CD4-positive, alpha-beta T cell treated with Interleukin-6 at 100 ng/mL for 8 hours (primary cell): ENCODE data around the gene CIZ1.
"Not testable (repeated sequence)": the region's sequence is repeated elsewhere in the genome, so short reads cannot be mapped to it uniquely, and the experiment has no call there.

ENCODE experiments used
- DNase-seq: peaks from one replicate; pipeline ENCODE4 v3.0.0-alpha.2; 2020; ENCODE audit warnings: mixed read lengths, low spot score

CIZ1 gene

DNA sequence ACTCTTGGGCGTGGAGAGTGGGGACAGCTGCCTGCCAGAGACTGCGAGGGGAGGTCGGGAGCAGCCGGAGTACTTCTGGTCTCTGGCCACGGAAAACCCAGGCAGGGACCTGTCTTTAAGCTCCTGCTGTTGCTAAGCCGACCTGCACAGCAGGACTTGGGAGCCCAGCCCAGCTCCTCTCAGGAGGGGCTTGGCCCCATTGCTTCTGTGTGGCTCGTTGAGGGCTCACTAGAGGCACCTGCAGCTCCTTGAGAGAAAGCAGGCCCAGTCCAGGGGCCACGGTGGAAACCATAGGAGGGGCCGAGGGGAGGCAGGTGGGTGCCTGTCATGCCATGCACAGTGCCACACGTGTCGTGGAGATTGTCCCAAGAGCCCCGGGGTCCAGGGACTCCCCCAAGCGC is 45.4 kb downstream of the CIZ1 start:
- no peak for DNase-seq

DNA sequence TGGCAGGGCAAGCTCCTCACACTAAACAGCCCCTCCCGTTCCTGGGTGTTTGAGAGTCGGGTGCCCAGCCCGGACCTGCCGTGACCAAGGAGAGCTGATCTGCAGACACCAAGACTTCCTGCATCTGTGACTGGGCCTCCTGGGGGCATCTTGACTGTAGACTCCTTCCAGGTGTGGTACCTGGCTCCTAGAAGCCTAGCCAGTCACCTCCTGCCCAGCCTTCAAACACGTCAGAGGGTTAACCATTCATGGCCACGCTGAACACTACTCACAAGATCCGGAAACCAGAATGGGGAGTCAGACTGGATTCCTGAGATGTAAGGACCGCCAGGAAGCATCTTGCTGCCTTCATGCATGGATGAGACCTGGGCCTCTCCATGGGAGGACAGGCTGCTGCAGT is 45.8 kb downstream of the CIZ1 start:
- no peak for DNase-seq

DNA sequence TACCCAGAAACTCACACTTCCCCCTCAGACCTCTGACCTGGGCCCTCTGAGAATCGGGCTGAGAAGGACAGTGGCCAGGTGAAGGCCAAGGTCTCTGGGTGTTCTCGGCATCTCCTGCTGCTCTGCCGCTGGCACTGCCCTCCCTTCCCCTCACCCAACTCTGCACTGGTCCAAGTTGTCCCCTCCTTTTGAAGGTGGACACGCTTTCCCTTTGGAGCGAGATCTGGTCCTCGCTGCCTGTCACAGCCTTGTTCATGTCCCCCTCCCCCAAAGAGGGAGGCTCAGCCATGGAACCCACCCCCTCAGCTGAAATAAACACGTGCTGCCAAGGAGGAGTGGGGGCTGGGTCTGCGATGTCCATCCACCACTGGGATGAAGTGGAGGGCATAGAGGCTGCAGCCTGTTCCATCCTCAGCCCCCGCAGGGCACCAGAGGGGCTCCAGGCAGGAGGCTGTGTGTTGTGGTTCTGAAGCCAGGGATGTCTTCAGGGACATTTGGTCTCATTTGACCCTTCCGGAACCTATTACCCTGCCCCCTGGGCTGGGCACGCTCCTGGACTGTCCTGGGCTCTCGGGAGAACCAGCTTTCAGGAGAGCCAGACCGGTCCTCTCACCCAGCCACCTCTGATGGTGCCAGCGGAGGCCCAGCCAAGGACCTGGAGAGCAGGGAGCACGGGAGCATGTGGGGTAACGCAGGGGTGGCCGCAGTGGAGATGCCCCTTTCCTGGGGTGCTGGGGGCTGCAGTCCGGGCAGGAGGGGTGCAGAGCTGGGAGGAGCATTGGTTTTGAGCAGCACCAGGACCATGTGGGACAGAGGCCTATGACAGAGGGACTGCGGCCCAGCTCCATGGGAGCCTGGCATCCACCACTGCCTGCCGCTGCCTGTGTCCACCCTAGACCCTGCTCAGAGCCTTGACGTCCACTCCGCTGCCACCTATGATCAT is 46.9 kb downstream of the CIZ1 start:
- DNase-seq = no peak

DNA sequence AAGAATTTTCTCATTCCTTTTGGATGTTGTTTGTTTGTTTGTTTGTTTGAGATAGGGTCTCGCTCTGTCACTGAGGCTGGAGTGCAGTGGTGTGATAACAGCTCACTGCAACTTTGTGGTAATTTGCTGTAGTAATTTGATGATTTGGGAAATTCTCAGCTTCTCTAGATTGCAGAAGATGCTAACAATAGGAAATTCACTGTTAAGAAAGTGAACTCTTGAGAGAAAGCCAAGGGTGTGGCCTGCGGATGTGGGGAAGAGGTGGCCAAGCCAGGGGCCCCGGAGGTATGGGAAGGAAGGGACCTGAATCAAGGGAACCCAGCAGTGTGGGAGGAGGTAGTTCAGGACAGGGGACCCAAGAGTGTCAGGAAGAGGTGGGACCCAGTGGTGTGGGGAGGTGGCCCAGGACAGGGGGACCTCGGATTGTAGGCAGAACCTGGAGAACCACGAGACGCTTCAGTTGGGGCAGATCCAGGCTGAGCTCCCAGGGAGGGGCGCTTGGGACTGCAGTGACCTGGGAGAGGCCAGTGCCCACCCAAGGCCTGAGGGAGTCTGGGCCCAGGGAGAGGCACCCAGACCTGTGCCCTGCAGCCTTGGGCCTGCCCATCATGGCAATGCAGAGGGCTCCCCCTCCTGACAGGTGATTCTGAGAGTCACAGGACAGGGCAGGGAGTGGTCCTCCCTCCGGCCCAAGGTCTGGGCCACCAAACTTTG is 47.7 kb downstream of the CIZ1 start:
- DNase-seq = no peak

DNA sequence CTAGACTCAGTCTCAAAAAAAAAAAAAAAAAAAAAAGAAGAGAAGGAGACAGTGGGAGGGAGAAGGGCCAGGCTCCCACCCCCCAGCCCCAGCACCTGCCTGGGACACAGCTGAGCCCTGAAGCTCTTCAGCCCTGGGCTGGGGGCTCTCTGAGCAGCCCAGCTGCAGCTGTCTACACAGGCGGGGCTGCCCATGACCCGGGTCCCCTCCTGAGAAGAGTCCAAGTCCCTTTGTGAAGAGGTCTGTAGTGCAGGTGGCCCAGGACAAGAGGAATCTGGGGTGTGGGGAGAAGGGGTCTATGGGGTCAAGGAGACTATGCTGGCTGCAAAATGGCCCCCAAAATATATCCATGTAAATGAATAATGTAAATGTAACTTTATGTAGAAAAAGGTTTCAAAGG is 48.8 kb downstream of the CIZ1 start:
- no peak for DNase-seq

DNA sequence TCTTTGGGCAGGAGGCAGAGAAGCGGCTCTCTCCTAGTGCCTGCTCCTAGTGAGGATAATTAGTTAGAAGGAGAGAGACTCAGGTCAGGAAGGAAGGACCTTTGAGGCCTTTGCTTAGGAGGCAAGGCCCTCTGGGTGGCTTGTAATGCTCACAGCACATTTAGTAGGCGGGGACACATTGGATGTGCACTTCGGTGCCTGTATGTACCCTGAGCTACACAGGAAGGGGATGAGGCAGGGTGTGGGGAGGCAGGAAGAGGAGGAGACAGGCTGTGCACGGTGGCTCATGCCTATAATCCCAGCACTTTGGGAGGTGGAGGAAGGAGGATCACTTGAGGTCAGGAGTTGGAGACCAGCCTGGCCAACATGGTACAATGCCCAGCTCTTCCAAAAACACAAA is 49.3 kb downstream of the CIZ1 start:
- DNase-seq = peak; percentile 37

DNA sequence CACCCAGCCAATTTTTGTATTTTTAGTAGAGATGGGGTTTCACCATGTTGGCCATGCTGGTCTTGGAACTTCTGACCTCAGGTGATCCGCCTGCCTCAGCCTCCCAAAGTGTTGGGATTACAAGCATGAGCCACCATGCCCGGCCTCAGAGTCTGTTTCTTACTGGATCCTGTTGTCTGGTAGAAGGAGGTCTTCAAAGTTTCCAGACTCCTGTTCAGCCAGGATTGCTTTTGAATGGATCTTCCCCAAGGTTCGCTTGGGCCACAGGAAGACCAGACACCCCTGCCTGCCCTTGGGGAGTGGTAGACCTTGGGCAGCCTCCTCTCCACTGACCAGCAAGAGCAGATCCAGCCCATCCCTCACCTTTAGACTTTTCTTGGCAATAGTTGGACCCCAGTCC is 49.8 kb downstream of the CIZ1 start:
- no peak for DNase-seq

DNA sequence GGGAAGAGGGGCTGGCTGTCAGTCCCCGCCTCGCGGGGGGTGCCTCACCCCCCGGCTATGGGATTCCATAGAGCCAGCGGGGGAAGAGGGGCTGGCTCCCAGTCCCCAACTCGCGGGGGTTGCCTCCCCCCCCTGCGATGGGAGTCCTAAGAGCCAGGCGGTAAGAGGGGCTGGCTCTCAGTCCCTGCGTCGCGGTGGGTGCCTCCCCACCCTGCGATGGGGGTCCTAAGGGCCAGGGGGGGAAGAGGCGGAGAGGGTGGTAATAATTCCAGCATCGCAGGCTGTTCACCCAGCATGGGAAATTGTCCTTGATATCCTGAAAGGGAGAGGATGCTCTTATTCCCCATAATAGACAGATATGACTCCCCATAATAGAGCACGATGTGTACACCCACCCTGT is 51.8 kb downstream of the CIZ1 start:
- no peak for DNase-seq

DNA sequence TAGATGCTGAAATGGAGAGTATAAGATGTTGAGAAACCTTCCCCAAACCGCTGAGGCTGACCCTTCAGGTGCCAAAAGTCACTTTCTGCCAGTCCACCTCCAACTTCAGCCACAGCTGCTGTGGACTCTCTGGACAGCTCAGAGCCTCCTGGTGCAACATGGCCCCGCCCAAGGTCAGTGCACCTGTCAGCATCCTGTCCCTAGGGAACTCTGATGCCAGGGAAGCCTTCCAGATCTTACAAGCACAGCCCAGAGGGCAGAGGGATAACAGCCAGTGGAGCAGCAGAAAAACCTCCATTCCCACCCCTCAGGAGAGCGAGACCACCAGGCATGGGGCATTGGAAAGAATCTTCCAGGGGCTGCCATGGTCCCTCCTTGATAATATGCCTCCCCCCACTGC is 53.4 kb downstream of the CIZ1 start:
- DNase-seq = no peak

DNA sequence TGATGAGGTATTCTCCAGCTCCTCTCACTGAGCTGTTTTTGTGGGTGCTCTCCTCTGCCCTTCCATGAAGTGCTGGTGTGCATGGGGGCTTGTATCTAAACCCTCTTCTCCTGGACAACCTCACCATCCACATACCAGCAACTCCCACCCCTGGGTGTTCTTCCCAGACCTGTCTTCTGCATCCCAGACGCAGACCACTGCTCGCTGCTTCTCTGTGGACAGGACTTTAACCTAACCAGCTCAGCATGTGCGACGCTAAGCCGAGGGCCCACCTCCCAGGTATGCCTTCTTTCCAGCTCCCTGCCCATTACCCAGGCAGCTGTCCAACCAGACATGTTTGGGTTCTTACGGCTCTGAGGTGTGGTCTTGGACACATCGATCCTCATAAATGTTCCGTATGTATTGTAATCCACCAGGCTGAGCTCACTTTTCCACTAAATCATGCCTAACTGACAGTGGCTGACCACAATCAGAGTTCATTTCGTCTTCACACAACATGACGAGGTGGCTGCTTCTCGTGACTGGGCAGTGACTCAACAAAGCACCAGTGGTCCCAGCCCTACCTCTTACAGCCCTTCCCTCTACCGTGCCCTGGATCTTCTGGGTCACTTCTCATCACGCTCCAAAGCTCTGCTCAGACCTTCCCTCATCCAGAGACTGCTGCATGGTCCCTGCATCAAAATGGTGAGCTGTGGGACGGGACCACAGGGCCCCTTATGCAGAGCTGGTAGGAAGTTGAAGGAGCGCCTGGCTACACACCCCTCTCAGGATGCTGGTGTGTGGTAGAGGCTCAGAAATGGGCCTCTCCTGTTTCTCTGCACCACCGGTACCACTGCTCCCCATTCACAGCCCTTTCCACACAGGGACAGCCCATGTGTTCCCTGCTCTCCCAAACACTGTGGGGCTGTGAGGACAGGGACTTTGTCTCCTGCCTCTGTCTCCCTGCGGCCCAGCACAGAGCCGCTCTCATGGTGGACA is 54.3 kb downstream of the CIZ1 start:
- DNase-seq = no peak

DNA sequence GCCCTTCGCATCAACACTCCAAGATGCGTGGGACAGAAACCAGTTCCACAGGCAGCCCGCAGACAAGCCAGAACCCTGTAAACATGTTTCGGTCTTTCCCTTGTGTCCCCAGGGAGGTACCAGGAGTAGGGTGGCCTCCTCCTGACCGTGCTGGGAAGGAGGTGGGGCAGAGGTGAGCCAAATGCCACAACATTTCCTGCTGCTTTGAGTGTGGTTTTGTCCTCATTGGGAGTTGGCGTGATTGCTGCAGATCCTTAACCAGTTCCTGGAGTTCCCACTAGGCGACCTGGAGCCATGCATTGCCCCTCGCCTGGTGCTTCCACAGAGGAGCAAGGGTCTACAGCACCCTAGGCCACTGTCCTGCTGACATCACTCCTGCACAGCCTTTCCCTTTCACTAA is 55.8 kb downstream of the CIZ1 start:
- not testable (repeated sequence) for DNase-seq

DNA sequence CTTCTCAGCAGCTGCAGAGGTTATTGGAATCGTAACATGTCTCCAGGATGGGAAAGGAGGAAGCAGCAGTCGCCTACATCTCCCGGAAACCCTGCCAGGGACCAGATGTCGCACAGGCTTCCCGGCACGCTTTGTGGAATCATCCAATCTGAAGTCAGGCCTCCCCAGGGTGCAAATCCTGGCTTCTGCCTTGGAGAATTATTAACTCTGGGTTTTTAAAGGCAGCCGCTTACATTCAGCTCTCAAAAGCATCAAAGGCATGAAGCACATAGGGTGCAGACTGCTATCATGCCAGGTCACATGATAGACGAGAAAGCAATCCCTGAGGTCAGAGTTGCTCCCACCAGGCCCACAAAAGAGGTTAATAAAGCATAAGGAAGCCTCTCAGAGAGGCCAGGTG is 59.2 kb downstream of the CIZ1 start:
- not testable (repeated sequence) for DNase-seq

DNA sequence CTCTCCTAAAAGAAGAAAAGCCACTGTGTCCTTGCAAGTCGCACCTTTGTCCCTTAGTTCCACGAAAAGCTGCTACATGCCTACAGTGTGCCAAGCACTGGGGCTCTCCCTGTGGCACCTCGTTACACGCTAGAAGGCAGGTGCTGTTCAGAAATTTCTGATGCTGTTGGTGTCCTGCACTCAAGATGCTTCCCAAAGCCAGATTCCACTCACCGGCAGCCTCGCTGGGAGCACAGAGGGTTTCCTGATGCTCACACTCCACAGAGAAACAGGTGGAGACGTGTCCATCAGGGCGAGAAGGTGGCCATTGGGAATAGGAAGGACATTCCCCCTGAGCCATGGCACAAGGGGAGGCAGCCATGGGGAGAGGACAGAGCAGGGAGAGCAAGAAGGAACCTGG is 60.0 kb downstream of the CIZ1 start:
- not testable (repeated sequence) for DNase-seq

DNA sequence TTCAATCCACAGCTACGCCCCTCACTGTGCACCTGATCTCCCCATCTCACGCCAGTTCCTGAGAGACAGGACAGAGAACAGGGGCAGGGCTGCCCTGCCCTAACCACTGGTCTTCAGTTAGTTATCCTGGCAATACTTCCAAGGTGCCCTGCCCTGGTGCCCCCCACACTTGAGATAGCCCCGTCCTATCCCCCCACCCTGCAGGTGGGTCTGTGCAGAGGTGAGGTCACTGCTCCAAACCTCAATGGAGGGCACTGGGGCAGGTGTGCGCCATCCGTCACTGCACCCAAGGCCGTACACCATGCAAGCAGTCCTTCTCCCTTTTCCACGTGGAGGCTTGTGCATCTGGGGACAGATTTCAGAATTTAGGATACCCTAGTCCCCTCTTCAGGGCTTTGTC is 60.7 kb downstream of the CIZ1 start:
- not testable (repeated sequence) for DNase-seq

DNA sequence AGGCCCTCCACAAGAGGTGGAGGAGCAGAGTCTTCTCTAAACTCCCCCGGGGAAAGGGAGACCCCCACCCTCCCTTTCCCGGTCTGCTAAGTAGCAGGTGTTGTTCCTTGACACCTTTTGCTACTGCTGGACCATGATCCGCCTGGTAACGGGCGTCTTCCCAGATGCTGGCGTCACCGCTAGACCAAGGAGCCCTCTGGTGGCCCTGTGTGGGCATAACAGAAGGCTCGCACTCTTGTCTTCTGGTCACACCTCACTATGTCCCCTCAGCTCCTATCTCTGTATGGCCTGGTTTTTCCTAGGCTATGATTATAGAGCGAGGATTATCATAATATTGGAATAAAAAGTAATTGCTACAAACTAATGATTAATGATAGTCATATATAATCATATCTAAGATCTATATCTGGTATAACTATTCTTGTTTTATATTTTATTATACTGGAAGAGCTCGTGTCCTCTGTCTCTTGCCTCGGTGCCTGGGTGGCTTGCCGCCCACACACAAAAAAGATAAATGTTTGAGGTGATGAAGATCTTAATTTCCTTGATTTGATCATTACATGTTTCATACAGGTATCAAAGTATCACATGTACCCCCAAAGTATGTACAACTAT is 61.3 kb downstream of the CIZ1 start:
- not testable (repeated sequence) for DNase-seq

DNA sequence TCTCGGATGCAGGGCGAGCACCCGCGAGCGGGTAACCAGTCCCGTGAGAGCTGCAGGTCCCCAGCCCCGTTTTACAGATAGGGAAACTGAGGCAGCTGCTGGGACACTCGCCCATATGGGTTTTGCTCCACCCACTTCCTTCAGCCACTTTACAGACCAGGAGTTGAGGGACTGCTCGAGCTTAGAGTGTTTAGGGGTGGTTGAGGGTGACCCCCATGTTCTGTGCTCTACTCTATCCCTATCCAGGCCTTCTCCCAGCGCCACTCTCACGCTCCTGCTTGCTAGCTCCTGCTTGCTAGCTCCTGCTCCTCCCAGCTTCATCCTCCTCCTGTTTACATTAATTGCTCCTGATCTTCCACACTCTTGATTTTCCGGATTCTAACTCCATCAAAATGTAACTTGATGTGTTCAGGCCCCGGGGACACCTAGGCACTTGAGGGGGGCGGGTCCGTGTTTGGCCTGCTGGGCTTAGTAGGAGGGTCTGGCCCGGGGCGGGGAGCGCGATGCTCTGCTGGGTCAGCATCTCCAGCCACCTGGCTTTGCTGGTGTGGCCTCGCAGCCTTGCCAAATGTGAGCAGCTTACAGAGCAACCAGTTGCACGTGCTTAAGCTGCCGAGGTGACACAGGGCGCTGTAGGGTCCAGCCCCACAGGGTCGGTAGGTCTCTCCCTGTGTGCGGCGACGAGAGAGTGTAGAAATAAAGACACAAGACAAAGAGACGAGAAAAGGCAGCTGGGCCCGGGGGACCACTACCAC is 62.4 kb downstream of the CIZ1 start:
- DNase-seq = no peak

DNA sequence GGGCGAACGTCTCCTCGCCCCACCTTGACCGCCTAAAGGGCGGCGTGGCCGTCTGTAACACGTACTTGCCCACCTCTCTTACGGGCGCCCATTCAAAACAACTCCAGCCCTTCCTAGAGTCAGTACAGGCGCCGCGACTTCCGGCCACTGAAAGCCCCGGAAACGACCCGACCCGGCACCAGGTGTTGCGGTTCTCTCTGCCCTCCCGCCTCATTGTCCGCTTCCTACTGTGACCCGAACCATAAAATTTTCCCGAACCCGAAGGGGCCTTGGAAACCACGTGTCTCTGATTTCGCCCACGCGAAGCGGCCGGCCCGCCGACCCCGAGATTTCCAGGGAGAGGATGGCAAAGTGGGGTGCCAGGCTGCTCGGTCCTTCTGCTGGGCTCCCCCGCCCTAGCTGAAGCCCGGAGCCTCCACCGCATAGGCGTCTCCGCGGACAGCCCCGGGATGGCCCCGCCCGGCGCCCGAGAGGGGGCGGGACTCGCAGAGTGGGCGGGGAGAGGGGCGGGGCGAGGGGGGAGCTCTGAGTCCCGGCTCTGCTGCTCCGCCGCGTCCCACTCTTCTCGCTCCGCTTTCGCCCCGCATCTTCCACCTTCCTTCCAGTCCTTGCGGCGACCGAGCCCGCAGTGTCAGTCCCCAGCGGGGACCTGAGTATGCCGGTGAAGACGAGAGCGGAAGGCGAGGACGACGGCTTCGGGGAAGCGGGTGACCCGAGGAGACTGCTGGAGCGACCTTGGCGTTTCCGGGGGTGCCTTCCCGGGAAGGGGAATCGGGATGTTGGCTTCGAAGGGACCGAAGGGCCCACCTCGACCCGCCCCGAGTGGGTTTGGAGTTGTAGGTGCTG is 63.2 kb downstream of the CIZ1 start:
- DNase-seq = peak; percentile 86

DNA sequence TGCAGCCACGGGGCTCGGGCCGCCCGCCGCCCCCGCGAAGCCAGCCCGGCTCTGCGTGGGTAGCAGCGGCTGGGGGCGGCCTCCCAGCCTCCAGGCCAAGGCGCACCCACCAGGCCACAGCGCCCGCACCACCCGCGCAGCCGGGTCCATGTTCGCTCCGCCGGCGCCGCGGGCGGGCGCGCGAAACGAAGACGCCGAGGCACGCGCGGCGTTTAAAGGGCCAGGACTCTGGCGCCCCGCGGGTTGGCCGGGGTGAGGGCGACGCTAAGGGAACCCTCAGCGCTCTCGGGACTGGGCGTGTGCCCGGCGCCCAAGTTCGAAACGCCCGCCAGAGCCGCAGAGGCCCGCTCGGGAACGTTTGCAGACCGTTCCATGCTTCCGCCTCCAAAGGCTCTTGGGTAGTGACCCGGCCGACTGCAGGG is 63.8 kb downstream of the CIZ1 start, which contains the start of gene PTGES2:
Gene PTGES2 (minus strand): TSS at position 162 of the 422 bp plus-strand sequence. CDS start 12 bp downstream, at position 150.
- DNase-seq = peak; percentile 71

DNA sequence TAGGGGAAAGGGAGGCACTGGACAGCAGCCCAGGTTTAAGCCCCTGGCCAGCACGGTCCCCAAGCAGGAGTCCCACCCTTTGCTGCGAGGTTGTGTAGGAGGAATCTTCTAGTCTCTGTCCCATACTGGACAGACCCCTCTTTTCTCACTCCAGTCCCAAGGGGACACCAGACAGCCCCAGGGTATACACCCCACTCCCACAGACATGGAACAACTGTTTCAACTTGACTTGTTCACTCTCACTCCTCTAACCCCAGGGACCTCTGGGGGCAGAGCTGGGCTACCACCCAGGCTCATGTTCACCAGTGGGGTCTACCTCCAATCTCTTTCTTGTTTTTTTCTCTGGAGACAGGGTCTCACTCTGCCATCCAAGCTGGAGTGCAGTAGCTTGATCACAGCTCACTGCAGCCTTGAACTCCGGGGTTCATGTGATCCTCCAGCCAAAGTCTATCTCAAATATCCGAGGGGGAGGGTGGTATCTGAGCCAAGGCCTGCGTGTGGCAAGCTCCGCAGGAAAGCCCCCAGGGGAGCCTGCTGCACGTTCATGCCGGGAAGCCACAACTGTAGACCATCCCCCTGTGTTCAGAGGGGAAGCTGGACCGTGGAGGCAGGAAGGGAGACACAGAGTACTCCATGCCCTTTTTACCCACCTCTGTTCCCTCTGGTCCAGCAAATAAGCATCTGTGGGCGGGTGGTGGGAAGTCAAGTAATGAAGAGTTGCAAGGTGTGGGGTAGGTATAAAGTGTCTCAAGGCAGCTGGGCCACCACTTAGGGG is 65.6 kb downstream of the CIZ1 start:
- DNase-seq = no peak
